WTC11 (cell line): ENCODE data around the gene LY6G5B. TPM values are rescaled to one million over a fixed set of nuclear protein-coding genes. Genes with fewer than 3 reads are reported as not detected.

ENCODE experiments used
- ATAC-seq: fragments of 200-7000 bp; cut with Tn5 transposase; 2 replicates; pipeline ENCODE4 v1.10.0; 2021; ENCODE audit warnings: mild to moderate bottlenecking, moderate library complexity
- CTCF ChIA-PET: fragments of 300-600 bp; sonication (Branson Sonifier 250); formaldehyde crosslinking; loops from one replicate; lab custom pipeline; 2021; ENCODE audit warnings: antibody characterized with exemption; lab: Charles Lee
- POLR2A ChIA-PET: fragments of 350-600 bp; sonication (Branson Sonifier 250); formaldehyde crosslinking; loops from one replicate; lab custom pipeline; 2021; ENCODE audit warnings: antibody characterized with exemption; lab: Charles Lee
- DNase-seq: peaks from one replicate; pipeline ENCODE4 v3.0.0; 2021; ENCODE audit warnings: low spot score
- H3K27ac Mint-ChIP-seq: 2 replicates; pipeline ENCODE4 v1.8.0; 2021; ENCODE audit warnings: mixed read lengths
- H3K27me3 Mint-ChIP-seq: 2 replicates; pipeline ENCODE4 v1.8.0; 2021; ENCODE audit warnings: low read depth, mild to moderate bottlenecking, moderate library complexity, mixed read lengths
- H3K36me3 Mint-ChIP-seq: 2 replicates; pipeline ENCODE4 v1.8.0; 2021; ENCODE audit warnings: mixed read lengths
- H3K4me1 Mint-ChIP-seq: 2 replicates; pipeline ENCODE4 v1.8.0; 2022; ENCODE audit warnings: mixed read lengths
- H3K4me3 Mint-ChIP-seq: 2 replicates; pipeline ENCODE4 v1.8.0; 2021; ENCODE audit warnings: mild to moderate bottlenecking, moderate library complexity, mixed read lengths
- H3K9me3 Mint-ChIP-seq: 2 replicates; pipeline ENCODE4 v1.8.0; 2021; ENCODE audit warnings: mixed read lengths
- AR ChIP-seq: fragments of 250-450 bp; sonication (Bioruptor Pico); IDR thresholded peaks from 2 replicates; pipeline ENCODE4 v1.9.0; 2021; ENCODE audit warnings: mild to moderate bottlenecking
- ATF1 ChIP-seq: sonication (generic); formaldehyde crosslinking; IDR thresholded peaks from 2 replicates; pipeline ENCODE4 v1.8.1; 2023; ENCODE audit warnings: mild to moderate bottlenecking, moderate library complexity, missing genetic modification reagents
- E2F4 ChIP-seq: sonication (generic); formaldehyde crosslinking; IDR thresholded peaks from 2 replicates; pipeline ENCODE4 v1.8.1; 2022; ENCODE audit warnings: low read depth, mild to moderate bottlenecking, moderate library complexity, missing genetic modification reagents, borderline replicate concordance
- ERG ChIP-seq: fragments of 250-450 bp; sonication (Bioruptor Pico); IDR thresholded peaks from 2 replicates; pipeline ENCODE4 v1.8.0; 2021; ENCODE audit warnings: mild to moderate bottlenecking
- HMGA2 ChIP-seq: fragments of 250-450 bp; sonication (Bioruptor Pico); IDR thresholded peaks from 2 replicates; pipeline ENCODE4 v1.4.0; 2021; ENCODE audit warnings: mild to moderate bottlenecking, moderate library complexity
- JAZF1 ChIP-seq: fragments of 250-450 bp; sonication (Bioruptor Pico); IDR thresholded peaks from 2 replicates; pipeline ENCODE4 v1.9.0; 2021; ENCODE audit warnings: moderate library complexity, mild to moderate bottlenecking, inconsistent platforms
- MYBL2 ChIP-seq: sonication (generic); formaldehyde crosslinking; IDR thresholded peaks from 2 replicates; pipeline ENCODE4 v1.8.1; 2023; ENCODE audit warnings: mild to moderate bottlenecking, moderate library complexity, missing genetic modification reagents
- NFYB ChIP-seq: sonication (generic); formaldehyde crosslinking; conservative IDR thresholded peaks from 2 replicates; pipeline ENCODE4 v1.8.0; 2022; ENCODE audit warnings: low read depth, missing genetic modification reagents
- NR1H2 ChIP-seq: sonication (generic); formaldehyde crosslinking; IDR thresholded peaks from 2 replicates; pipeline ENCODE4 v1.9.0; 2021; ENCODE audit warnings: mild to moderate bottlenecking, moderate library complexity, missing genetic modification reagents
- PRRX2 ChIP-seq: fragments of 250-450 bp; sonication (Bioruptor Pico); IDR thresholded peaks from 2 replicates; pipeline ENCODE4 v1.8.0; 2021; ENCODE audit warnings: mild to moderate bottlenecking
- SMAD3 ChIP-seq: sonication (generic); formaldehyde crosslinking; IDR thresholded peaks from 2 replicates; pipeline ENCODE4 v1.8.0; 2022; ENCODE audit warnings: missing genetic modification reagents, mild to moderate bottlenecking, borderline replicate concordance
- TCF7 ChIP-seq: sonication (generic); formaldehyde crosslinking; IDR thresholded peaks from 2 replicates; pipeline ENCODE4 v1.8.0; 2022; ENCODE audit warnings: mild to moderate bottlenecking, low read depth, missing genetic modification reagents, moderate library complexity
- USF2 ChIP-seq: sonication (generic); formaldehyde crosslinking; IDR thresholded peaks from 2 replicates; pipeline ENCODE4 v1.8.1; 2023; ENCODE audit warnings: mild to moderate bottlenecking, missing genetic modification reagents, moderate library complexity
- ZNF219 ChIP-seq: sonication (generic); formaldehyde crosslinking; IDR thresholded peaks from 2 replicates; pipeline ENCODE4 v1.8.0; 2023; ENCODE audit warnings: missing genetic modification reagents, mild to moderate bottlenecking, borderline replicate concordance
- ZNF423 ChIP-seq: fragments of 250-450 bp; sonication (Bioruptor Pico); IDR thresholded peaks from 2 replicates; pipeline ENCODE4 v2.1.2; 2022; ENCODE audit warnings: mild to moderate bottlenecking, moderate library complexity
- ZNF671 ChIP-seq: fragments of 250-450 bp; sonication (Bioruptor Pico); IDR thresholded peaks from 2 replicates; pipeline ENCODE4 v1.8.0; 2021; ENCODE audit warnings: mild to moderate bottlenecking
- total RNA-seq: library from RNA; stranded (reverse); gene quantifications from 3 replicates; pipeline ENCODE4 v1.2.3, GENCODE V29; 2021
- TF ChIP-seq, protein P1 (sequence below): sonication (generic); formaldehyde crosslinking; IDR thresholded peaks from 2 replicates; pipeline ENCODE4 v1.8.1; 2022; ENCODE audit warnings: low read depth, missing genetic modification reagents, borderline replicate concordance
- TF ChIP-seq, protein P2 (sequence below): sonication (generic); formaldehyde crosslinking; conservative IDR thresholded peaks from 2 replicates; pipeline ENCODE4 v1.8.1; 2023; ENCODE audit warnings: mild to moderate bottlenecking, low read depth, missing genetic modification reagents, moderate library complexity
- TF ChIP-seq, protein P3 (sequence below): sonication (generic); formaldehyde crosslinking; IDR thresholded peaks from 2 replicates; pipeline ENCODE4 v1.8.1; 2023; ENCODE audit warnings: mild to moderate bottlenecking, missing genetic modification reagents

The LY6G5B gene
- total RNA-seq, 1 experiment from 2014 or later = 15.7 TPM

GRCh38 chr6:31626952-31627351 is 42.8 kb upstream of the LY6G5B start:
- Mint-ChIP-seq H3K4me1 (peaks cover 10% of the 10 kb centered on the region), H3K27ac (no peak overlapping the region), H3K9me3 (no peaks in the 10 kb centered on the region), H3K27me3 (no peaks in the 10 kb centered on the region; the same call in 1 of the 2 replicates), H3K4me3 (no peak overlapping the region), H3K36me3 (peaks cover 93% of the 10 kb centered on the region)
- TF ChIP-seq, protein P1, sequence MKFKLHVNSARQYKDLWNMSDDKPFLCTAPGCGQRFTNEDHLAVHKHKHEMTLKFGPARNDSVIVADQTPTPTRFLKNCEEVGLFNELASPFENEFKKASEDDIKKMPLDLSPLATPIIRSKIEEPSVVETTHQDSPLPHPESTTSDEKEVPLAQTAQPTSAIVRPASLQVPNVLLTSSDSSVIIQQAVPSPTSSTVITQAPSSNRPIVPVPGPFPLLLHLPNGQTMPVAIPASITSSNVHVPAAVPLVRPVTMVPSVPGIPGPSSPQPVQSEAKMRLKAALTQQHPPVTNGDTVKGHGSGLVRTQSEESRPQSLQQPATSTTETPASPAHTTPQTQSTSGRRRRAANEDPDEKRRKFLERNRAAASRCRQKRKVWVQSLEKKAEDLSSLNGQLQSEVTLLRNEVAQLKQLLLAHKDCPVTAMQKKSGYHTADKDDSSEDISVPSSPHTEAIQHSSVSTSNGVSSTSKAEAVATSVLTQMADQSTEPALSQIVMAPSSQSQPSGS (CRISPR knock-in tag) = no peak
- no peak for TF ChIP-seq MYBL2 (CRISPR knock-in tag)
- TF ChIP-seq NFYB (CRISPR knock-in tag) = no peak
- no peak for TF ChIP-seq ERG (CRISPR knock-in tag)
- no peak for TF ChIP-seq PRRX2 (CRISPR knock-in tag)
- DNase-seq (no peak), ATAC-seq (no peak)
- POLR2A ChIA-PET = interaction anchor here (0.7 kb wide), 2 partner anchors 9 to 30 kb away, joined by 3 read pairs; no protein-coding TSS in a partner anchor
- CTCF ChIA-PET = no interaction called here

DNA sequence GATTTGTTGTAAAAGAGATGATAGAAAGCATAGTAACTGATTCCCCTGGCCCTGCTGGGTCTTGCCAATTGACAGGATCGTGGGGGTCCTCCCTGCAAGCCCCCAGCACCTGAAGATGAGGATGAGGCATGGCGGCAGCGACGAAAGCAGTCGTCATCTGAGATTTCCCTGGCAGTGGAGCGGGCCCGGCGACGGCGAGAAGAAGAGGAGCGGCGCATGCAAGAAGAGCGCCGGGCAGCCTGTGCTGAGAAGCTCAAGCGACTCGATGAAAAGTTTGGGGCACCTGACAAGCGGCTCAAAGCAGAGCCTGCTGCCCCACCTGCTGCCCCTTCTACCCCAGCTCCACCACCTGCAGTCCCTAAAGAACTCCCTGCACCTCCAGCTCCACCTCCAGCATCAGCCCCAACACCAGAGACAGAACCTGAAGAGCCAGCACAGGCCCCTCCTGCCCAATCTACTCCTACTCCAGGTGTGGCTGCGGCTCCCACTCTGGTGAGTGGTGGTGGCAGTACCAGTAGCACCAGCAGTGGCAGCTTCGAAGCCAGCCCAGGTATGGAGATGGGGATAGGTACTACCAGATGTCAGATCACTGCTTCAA is 42.0 kb upstream of the LY6G5B start:
- Mint-ChIP-seq H3K27me3 (no peaks in the 10 kb centered on the region; the same call in 1 of the 2 replicates), H3K36me3 (peaks cover 93% of the 10 kb centered on the region)

DNA sequence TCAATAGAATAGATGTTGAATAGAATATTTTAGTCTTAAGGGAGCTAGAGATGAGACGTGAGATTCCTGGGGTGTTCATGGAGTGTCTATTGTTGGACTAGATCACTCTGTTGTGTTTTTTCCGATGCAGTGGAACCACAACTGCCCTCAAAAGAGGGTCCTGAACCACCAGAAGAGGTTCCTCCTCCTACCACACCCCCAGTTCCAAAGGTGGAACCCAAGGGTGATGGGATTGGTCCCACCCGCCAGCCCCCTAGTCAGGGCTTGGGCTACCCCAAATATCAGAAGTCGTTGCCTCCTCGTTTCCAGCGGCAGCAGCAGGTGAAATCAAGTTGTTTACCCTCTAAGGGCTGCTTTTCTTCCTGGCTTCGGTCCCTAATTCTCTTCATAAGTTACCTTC is 40.8 kb upstream of the LY6G5B start:
- ATAC-seq = no peak
- CTCF ChIA-PET = no interaction called here
- no peak overlapping the region for H3K27ac Mint-ChIP-seq

More for the DNA sequence above, 42.0 kb upstream of the LY6G5B start:
- ATAC-seq (no peak), DNase-seq (no peak)
- Mint-ChIP-seq H3K4me3 (no peak overlapping the region), H3K27ac (no peak overlapping the region), H3K9me3 (no peaks in the 10 kb centered on the region), H3K4me1 (peaks cover 1% of the 10 kb centered on the region)
- ChIA-PET CTCF (no interaction called here), POLR2A (interaction anchor here (0.5 to 0.6 kb wide), 2 partner anchors 11 to 81 kb away, joined by 3 read pairs; partner anchors contain the start of gene ATP6V1G2)
- TF ChIP-seq TCF7 = no peak
- TF ChIP-seq MYBL2 (CRISPR knock-in tag) = no peak
- TF ChIP-seq, protein P2, sequence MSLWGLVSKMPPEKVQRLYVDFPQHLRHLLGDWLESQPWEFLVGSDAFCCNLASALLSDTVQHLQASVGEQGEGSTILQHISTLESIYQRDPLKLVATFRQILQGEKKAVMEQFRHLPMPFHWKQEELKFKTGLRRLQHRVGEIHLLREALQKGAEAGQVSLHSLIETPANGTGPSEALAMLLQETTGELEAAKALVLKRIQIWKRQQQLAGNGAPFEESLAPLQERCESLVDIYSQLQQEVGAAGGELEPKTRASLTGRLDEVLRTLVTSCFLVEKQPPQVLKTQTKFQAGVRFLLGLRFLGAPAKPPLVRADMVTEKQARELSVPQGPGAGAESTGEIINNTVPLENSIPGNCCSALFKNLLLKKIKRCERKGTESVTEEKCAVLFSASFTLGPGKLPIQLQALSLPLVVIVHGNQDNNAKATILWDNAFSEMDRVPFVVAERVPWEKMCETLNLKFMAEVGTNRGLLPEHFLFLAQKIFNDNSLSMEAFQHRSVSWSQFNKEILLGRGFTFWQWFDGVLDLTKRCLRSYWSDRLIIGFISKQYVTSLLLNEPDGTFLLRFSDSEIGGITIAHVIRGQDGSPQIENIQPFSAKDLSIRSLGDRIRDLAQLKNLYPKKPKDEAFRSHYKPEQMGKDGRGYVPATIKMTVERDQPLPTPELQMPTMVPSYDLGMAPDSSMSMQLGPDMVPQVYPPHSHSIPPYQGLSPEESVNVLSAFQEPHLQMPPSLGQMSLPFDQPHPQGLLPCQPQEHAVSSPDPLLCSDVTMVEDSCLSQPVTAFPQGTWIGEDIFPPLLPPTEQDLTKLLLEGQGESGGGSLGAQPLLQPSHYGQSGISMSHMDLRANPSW (CRISPR knock-in tag) = no peak
- TF ChIP-seq ATF1 = no peak

More for the DNA sequence above, 40.8 kb upstream of the LY6G5B start:
- TF ChIP-seq ZNF219 = no peak
- TF ChIP-seq ZNF671 (CRISPR knock-in tag) = no peak
- TF ChIP-seq SMAD3 = no peak
- TF ChIP-seq NR1H2 = no peak
- no peak for TF ChIP-seq AR (CRISPR knock-in tag)
- TF ChIP-seq ZNF423 (CRISPR knock-in tag) = no peak
- no peak for TF ChIP-seq USF2 (CRISPR knock-in tag)
- TF ChIP-seq, protein P3, sequence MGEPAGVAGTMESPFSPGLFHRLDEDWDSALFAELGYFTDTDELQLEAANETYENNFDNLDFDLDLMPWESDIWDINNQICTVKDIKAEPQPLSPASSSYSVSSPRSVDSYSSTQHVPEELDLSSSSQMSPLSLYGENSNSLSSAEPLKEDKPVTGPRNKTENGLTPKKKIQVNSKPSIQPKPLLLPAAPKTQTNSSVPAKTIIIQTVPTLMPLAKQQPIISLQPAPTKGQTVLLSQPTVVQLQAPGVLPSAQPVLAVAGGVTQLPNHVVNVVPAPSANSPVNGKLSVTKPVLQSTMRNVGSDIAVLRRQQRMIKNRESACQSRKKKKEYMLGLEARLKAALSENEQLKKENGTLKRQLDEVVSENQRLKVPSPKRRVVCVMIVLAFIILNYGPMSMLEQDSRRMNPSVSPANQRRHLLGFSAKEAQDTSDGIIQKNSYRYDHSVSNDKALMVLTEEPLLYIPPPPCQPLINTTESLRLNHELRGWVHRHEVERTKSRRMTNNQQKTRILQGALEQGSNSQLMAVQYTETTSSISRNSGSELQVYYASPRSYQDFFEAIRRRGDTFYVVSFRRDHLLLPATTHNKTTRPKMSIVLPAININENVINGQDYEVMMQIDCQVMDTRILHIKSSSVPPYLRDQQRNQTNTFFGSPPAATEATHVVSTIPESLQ = no peak
- no peak for TF ChIP-seq JAZF1
- TF ChIP-seq HMGA2 (CRISPR knock-in tag) = no peak
- TF ChIP-seq E2F4 = no peak
- Mint-ChIP-seq H3K4me3 (no peak overlapping the region), H3K27me3 (no peaks in the 10 kb centered on the region; the same call in 1 of the 2 replicates), H3K4me1 (no peaks in the 10 kb centered on the region), H3K9me3 (no peaks in the 10 kb centered on the region), H3K36me3 (peaks cover 91% of the 10 kb centered on the region)
- POLR2A ChIA-PET = interaction anchor here (1.0 to 1.1 kb wide), 2 partner anchors 9 to 23 kb away, joined by 3 to 4 read pairs; no protein-coding TSS in a partner anchor
- no peak for DNase-seq
